HG03354 (cell line): ENCODE results near the gene AKAP13.

ENCODE experiments used
- ATAC-seq: cut with Tn5 transposase; IDR thresholded peaks from one replicate; pipeline ENCODE4 v1.9.1; 2021; ENCODE audit warnings: mild to moderate bottlenecking; ENCODE audit not compliant: unreplicated experiment, poor library complexity, severe bottlenecking

The AKAP13 gene

GRCh38 chr15:85604194-85604593 lies 223.8 kb downstream of the AKAP13 start:
- ATAC-seq, result no peak

- no peak for ATAC-seq
Observed at GRCh38 chr15:85606738-85607137, 226.3 kb downstream of the AKAP13 start.

- ATAC-seq, result no peak
Observed at GRCh38 chr15:85607141-85607806, 226.9 kb downstream of the AKAP13 start.

GRCh38 chr15:85607842-85608241 lies 227.4 kb downstream of the AKAP13 start:
- ATAC-seq, result no peak

GRCh38 chr15:85609492-85609891 lies 229.1 kb downstream of the AKAP13 start:
- no peak for ATAC-seq

- no peak for ATAC-seq
Observed at GRCh38 chr15:85611361-85611760, 231.0 kb downstream of the AKAP13 start.

- ATAC-seq, result no peak
Observed at GRCh38 chr15:85614059-85614458, 233.7 kb downstream of the AKAP13 start.

GRCh38 chr15:85615930-85616329 lies 235.5 kb downstream of the AKAP13 start:
- peak; percentile 67 for ATAC-seq

- no peak for ATAC-seq
Observed at GRCh38 chr15:85616549-85617110, 236.2 kb downstream of the AKAP13 start.

- ATAC-seq, result no peak
Observed at GRCh38 chr15:85618228-85618505, 237.8 kb downstream of the AKAP13 start.

- ATAC-seq, result peak; percentile 72
Observed at GRCh38 chr15:85618956-85619491, 238.6 kb downstream of the AKAP13 start.

GRCh38 chr15:85619992-85620689 lies 239.7 kb downstream of the AKAP13 start:
- ATAC-seq, result no peak

GRCh38 chr15:85620690-85621049 lies 240.3 kb downstream of the AKAP13 start:
- no peak for ATAC-seq

- ATAC-seq, result no peak
Observed at GRCh38 chr15:85621094-85621493, 240.7 kb downstream of the AKAP13 start.

GRCh38 chr15:85622221-85622831 lies 241.9 kb downstream of the AKAP13 start:
- ATAC-seq, result no peak

- no peak for ATAC-seq
Observed at GRCh38 chr15:85623315-85624049, 243.1 kb downstream of the AKAP13 start.

- no peak for ATAC-seq
Observed at GRCh38 chr15:85624291-85624801, 243.9 kb downstream of the AKAP13 start.

- ATAC-seq, result peak; percentile 8
Observed at GRCh38 chr15:85625166-85625830, 244.9 kb downstream of the AKAP13 start.

GRCh38 chr15:85625856-85626255 lies 245.5 kb downstream of the AKAP13 start:
- ATAC-seq, result peak; percentile 90
